CD4-positive, CD25-positive, alpha-beta regulatory T cell (primary cell): ENCODE data around the gene STX11. TPM values are rescaled to one million over a fixed set of nuclear protein-coding genes. Genes with fewer than 3 reads are reported as not detected.

Experiments used
- ATAC-seq, 2 donors: fragments of 150-1000 bp; cut with Tn5 transposase; one replicate each; pipeline ENCODE4 v1.10.0; 2021; ENCODE audit warnings: low read depth in 2 of 2, moderate number of reproducible peaks in 2 of 2, moderate library complexity in 1 of 2
- DNase-seq, 3 donors: peaks; one replicate each; pipeline versions ENCODE4 v3.0.0 to v3.0.0-alpha.2; 2012 to 2022; ENCODE audit warnings: mixed read lengths in 1 of 3
- H3K27ac ChIP-seq: one replicate; pipeline ENCODE4 v1.7.0; 2013; ENCODE audit warnings: mild to moderate bottlenecking, low read length; ENCODE audit not compliant: insufficient read depth, poor library complexity, severe bottlenecking
- H3K27me3 ChIP-seq: one replicate; pipeline ENCODE4 v1.7.0; 2013; ENCODE audit warnings: low read length; ENCODE audit not compliant: control insufficient read depth, insufficient read depth
- H3K36me3 ChIP-seq: one replicate; pipeline ENCODE4 v1.7.0; 2013; ENCODE audit warnings: mild to moderate bottlenecking, low read length, moderate library complexity; ENCODE audit not compliant: control insufficient read depth, insufficient read depth
- H3K4me1 ChIP-seq: 2 replicates; pipeline ENCODE4 v1.7.0; 2013; ENCODE audit warnings: mild to moderate bottlenecking, low read length; ENCODE audit not compliant: insufficient read depth, control insufficient read depth, poor library complexity, severe bottlenecking
- H3K4me3 ChIP-seq: one replicate; pipeline ENCODE4 v1.7.0; 2013; ENCODE audit warnings: low read depth, mild to moderate bottlenecking, low read length, moderate library complexity
- H3K9me3 ChIP-seq, 2 experiments: 1 replicate in 1 of 2; 2 replicates in 1 of 2; pipeline ENCODE4 v1.7.0; 2013; ENCODE audit warnings: low read length in 2 of 2, mild to moderate bottlenecking in 1 of 2, moderate library complexity in 1 of 2; ENCODE audit not compliant: control insufficient read depth in 2 of 2
- H3K27ac Mint-ChIP-seq, 3 donors: one replicate each; pipeline ENCODE4 v1.8.0; 2020 to 2022; ENCODE audit warnings: mild to moderate bottlenecking in 3 of 3, mixed read lengths in 3 of 3, moderate library complexity in 2 of 3
- H3K27me3 Mint-ChIP-seq: one replicate; pipeline ENCODE4 v1.8.0; 2022; ENCODE audit warnings: mild to moderate bottlenecking, mixed read lengths
- H3K36me3 Mint-ChIP-seq: one replicate; pipeline ENCODE4 v1.8.0; 2020; ENCODE audit warnings: mixed read lengths
- H3K4me1 Mint-ChIP-seq, 4 donors: one replicate each; pipeline ENCODE4 v1.8.0; 2020 to 2022; ENCODE audit warnings: mixed read lengths in 4 of 4, mild to moderate bottlenecking in 1 of 4
- H3K4me3 Mint-ChIP-seq, 4 donors: one replicate each; pipeline ENCODE4 v1.8.0; 2020 to 2022; ENCODE audit warnings: mild to moderate bottlenecking in 4 of 4, mixed read lengths in 4 of 4, moderate library complexity in 3 of 4
- H3K9me3 Mint-ChIP-seq, 7 donors: one replicate each; pipeline ENCODE4 v1.8.0; 2020 to 2022; ENCODE audit warnings: mixed read lengths in 7 of 7, mild to moderate bottlenecking in 3 of 7, moderate library complexity in 2 of 7
- polyA plus RNA-seq, 4 donors: library from polyadenylated mRNA; unstranded; fragments of 300-500 nt; fragmentation: Illumina TruSeq; gene quantifications; one replicate each; pipeline ENCODE4 v1.2.3, GENCODE V29; 2021
- total RNA-seq: library from RNA; stranded (reverse); gene quantifications from one replicate; pipeline ENCODE4 v1.2.3, GENCODE V29; 2022

STX11 gene
- total and polyA plus RNA-seq, 5 donors from 2014 or later, result 18.2 to 30.1 (median 24.9) TPM

DNA sequence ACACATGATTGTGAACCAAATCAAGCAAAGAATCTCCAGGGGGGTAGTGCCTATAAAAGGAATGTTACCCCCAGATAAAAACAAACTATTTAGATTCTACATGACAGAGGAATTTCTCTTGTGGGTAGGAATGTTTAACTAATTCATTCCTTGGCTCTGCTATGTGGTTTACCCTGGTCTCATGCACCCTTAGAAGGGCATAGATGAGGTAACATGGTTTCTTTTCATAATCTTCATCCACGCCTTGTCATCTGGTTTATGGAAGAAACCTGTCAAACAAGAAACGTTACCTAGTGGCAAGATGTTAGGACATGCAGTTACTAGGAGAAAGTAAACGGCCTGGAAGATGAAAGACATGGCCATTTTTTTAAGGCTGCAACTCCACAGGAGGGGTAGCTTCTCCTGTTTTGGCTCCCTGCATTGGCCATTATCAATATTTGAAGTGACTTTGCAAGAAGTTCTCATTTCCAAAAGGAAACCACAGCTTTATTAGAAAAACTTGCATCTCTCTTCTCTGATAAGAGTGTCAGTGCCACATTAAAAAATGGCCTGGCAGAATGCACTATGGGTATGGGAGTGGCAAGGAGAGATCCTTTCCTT lies 45.5 kb downstream of the STX11 start:
- H3K27ac Mint-ChIP-seq, result peak overlapping the region in 1 of 3 donors; percentile 32
- H3K36me3 Mint-ChIP-seq, result no peaks in the 10 kb centered on the region
- H3K4me3 Mint-ChIP-seq, result no peak overlapping the region
- H3K4me1 Mint-ChIP-seq, result peaks cover 10 to 15% (median 12%) of the 10 kb centered on the region in 4 donors
- Histone ChIP-seq H3K9me3 (no peaks in the 10 kb centered on the region), H3K4me3 (no peak overlapping the region), H3K27me3 (no peaks in the 10 kb centered on the region), H3K36me3 (no peaks in the 10 kb centered on the region), H3K4me1 (peaks cover 5% of the 10 kb centered on the region), H3K27ac (no peak overlapping the region)
- DNase-seq (no peak), ATAC-seq (no peak)
- peaks cover 0 to 10% (median 5%) of the 10 kb centered on the region in 7 donors for H3K9me3 Mint-ChIP-seq
- no peaks in the 10 kb centered on the region for H3K27me3 Mint-ChIP-seq

DNA sequence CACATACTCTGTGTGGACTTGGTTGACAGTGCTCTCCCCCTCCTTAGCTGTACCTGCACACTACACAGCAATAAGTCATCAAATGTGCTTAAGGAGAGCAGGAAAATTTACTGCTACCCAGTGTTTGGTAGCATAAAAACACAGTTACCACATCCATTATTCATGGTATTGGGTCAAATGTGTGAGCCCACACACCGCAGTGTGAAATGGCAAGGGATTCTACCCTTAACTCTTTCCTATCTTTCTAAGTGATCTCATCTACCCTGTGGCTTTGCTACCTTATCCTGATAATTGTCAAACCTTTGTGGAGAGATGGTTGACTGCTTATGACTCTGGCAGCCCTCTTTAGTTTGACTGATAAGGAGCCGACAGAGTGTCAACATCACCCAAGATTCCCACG lies 47.6 kb downstream of the STX11 start:
- DNase-seq (no peak), ATAC-seq (no peak)
- no peak overlapping the region for H3K27ac Mint-ChIP-seq
- H3K9me3 Mint-ChIP-seq, result peaks cover 4 to 23% (median 7%) of the 10 kb centered on the region in 7 donors
- H3K27me3 Mint-ChIP-seq, result peaks cover 5% of the 10 kb centered on the region
- no peaks in the 10 kb centered on the region for H3K27me3 ChIP-seq
- no peak overlapping the region for H3K4me3 Mint-ChIP-seq
- peaks cover 14% of the 10 kb centered on the region in 2 experiments for H3K9me3 ChIP-seq
- no peaks in the 10 kb centered on the region for H3K36me3 Mint-ChIP-seq
- no peak overlapping the region for H3K4me3 ChIP-seq
- H3K36me3 ChIP-seq, result no peaks in the 10 kb centered on the region
- H3K27ac ChIP-seq, result no peak overlapping the region
- H3K4me1 Mint-ChIP-seq, result peaks cover 10 to 15% (median 12%) of the 10 kb centered on the region in 4 donors
- H3K4me1 ChIP-seq, result peaks cover 5% of the 10 kb centered on the region

DNA sequence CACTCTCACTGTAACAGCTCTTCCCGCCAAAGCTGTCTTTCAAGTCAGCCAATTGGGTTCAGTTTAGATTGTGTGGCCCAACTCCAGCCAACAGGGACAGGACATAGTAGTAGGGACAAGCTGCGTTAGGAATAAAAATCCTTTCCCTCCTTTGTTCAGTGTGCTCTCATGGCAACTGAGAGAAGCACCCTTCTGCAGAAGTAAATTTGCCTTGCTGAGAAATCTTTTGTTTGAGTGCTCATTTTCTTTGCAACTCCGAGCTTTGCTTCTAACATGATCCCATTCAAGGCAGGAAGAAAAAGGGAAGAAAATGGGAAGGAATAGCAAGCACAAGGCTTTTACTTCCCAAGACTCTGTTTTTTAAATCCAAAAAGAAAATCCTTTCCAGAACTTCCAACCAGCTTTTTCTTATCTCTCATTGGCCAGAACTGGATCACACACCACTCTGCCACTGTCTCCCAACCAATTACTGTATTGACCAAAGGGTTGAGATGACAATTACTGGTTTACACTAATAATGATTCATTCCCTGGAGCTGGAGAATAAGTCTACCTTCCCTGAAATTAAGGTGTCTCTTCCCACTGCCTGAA lies 52.7 kb downstream of the STX11 start:
- Mint-ChIP-seq H3K27me3 (peaks cover 20% of the 10 kb centered on the region), H3K4me1 (peaks cover 8 to 15% (median 10%) of the 10 kb centered on the region in 4 donors), H3K9me3 (peaks cover 4 to 57% (median 23%) of the 10 kb centered on the region in 7 donors), H3K4me3 (no peak overlapping the region), H3K27ac (no peak overlapping the region), H3K36me3 (no peaks in the 10 kb centered on the region)
- H3K27me3 ChIP-seq, result peaks cover 12% of the 10 kb centered on the region
- peaks cover 23 to 26% of the 10 kb centered on the region in 2 experiments for H3K9me3 ChIP-seq
- peaks cover 5% of the 10 kb centered on the region for H3K4me1 ChIP-seq
- no peak overlapping the region for H3K27ac ChIP-seq
- no peak for ATAC-seq
- no peak overlapping the region for H3K4me3 ChIP-seq
- no peaks in the 10 kb centered on the region for H3K36me3 ChIP-seq
- DNase-seq, result no peak

DNA sequence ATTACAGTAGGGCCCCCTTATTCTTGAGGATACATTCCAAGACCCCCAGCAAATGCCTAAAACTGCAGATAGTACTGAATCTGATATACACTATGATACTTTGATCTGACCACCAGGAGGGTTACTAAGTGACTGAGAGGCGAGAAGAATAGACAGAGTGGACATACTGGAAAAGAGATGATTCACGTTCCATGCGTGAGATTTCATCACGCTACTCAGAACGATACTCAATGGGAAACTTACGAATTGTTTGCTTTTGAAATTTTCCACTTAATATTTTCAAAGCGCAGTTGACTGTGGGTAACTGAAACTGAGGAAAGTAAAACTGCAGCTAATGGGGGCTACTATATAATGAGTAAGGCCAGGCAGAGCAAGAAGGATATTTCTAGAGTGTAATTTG lies 60.8 kb downstream of the STX11 start:
- Mint-ChIP-seq H3K27ac (peak overlapping the region in 1 of 3 donors; percentile 15), H3K4me1 (peaks cover 4 to 15% (median 11%) of the 10 kb centered on the region in 4 donors), H3K9me3 (peaks cover 0 to 11% (median 0%) of the 10 kb centered on the region in 7 donors), H3K36me3 (peaks cover under 1% of the 10 kb centered on the region), H3K4me3 (peak overlapping the region in 1 of 4 donors; percentile 8), H3K27me3 (peaks cover 35% of the 10 kb centered on the region)
- ATAC-seq (no peak), DNase-seq (no peak)
- Histone ChIP-seq H3K36me3 (no peaks in the 10 kb centered on the region), H3K9me3 (no peaks in the 10 kb centered on the region), H3K4me1 (peaks cover 9% of the 10 kb centered on the region), H3K27me3 (peaks cover 16% of the 10 kb centered on the region), H3K4me3 (no peak overlapping the region), H3K27ac (no peak overlapping the region)

DNA sequence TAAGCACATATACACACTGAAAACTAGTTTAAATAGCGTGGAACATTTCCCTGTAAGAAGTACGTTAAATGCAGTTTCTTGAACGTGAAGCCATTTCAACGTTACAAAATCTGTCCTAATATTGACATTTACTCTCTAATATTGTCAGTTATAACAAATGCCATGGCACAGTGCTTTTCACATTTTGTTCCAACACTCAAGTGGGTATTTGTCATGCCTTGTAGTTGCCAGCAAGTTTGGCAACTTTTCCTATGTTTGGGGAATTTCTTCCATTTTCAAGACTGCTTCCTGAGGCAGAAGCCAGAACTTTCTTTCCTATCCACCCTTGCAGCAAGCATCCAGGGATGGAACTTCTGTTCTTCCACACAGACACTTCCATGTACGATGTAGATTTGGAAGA lies 63.0 kb downstream of the STX11 start:
- DNase-seq (no peak), ATAC-seq (no peak)
- Mint-ChIP-seq H3K4me1 (peaks cover 19 to 36% (median 29%) of the 10 kb centered on the region in 4 donors), H3K36me3 (peaks cover 4% of the 10 kb centered on the region), H3K9me3 (peaks cover 0 to 10% (median 0%) of the 10 kb centered on the region in 7 donors), H3K27ac (no peak overlapping the region), H3K27me3 (peaks cover 35% of the 10 kb centered on the region), H3K4me3 (peak overlapping the region in 1 of 4 donors; percentile 50)
- Histone ChIP-seq H3K4me1 (peaks cover 17% of the 10 kb centered on the region), H3K36me3 (no peaks in the 10 kb centered on the region), H3K27me3 (peaks cover 5% of the 10 kb centered on the region), H3K9me3 (no peaks in the 10 kb centered on the region), H3K27ac (no peak overlapping the region), H3K4me3 (no peak overlapping the region)

DNA sequence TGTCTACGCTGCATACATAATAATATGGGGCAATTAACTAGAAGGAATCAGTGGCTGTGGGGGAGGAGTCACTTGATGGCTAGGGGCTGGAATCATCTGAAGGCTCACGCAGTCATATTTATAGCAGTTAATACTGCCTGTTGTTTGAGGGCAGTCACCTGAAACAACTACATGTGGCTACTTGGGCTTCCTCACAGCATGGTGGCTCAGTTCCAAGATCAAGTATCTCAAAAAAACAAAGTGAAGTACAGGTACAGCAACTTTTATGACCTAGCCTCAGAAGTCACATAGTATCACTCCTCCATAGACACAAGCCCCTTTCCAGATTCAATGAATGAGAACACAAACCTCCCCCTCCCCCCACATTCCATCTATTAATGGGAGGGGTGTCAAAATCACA lies 63.7 kb downstream of the STX11 start:
- H3K27me3 ChIP-seq, result peaks cover 5% of the 10 kb centered on the region
- H3K27ac ChIP-seq, result no peak overlapping the region
- H3K4me3 ChIP-seq, result no peak overlapping the region
- no peak overlapping the region for H3K27ac Mint-ChIP-seq
- H3K4me1 ChIP-seq, result peaks cover 21% of the 10 kb centered on the region
- H3K27me3 Mint-ChIP-seq, result peaks cover 28% of the 10 kb centered on the region
- no peaks in the 10 kb centered on the region for H3K36me3 ChIP-seq
- ATAC-seq (no peak), DNase-seq (no peak)
- peaks cover 22 to 41% (median 32%) of the 10 kb centered on the region in 4 donors for H3K4me1 Mint-ChIP-seq
- H3K9me3 ChIP-seq, result no peaks in the 10 kb centered on the region
- H3K4me3 Mint-ChIP-seq, result peak overlapping the region in 1 of 4 donors; percentile 50
- H3K9me3 Mint-ChIP-seq, result peaks cover 0 to 10% (median 0%) of the 10 kb centered on the region in 7 donors
- peaks cover 4% of the 10 kb centered on the region for H3K36me3 Mint-ChIP-seq

DNA sequence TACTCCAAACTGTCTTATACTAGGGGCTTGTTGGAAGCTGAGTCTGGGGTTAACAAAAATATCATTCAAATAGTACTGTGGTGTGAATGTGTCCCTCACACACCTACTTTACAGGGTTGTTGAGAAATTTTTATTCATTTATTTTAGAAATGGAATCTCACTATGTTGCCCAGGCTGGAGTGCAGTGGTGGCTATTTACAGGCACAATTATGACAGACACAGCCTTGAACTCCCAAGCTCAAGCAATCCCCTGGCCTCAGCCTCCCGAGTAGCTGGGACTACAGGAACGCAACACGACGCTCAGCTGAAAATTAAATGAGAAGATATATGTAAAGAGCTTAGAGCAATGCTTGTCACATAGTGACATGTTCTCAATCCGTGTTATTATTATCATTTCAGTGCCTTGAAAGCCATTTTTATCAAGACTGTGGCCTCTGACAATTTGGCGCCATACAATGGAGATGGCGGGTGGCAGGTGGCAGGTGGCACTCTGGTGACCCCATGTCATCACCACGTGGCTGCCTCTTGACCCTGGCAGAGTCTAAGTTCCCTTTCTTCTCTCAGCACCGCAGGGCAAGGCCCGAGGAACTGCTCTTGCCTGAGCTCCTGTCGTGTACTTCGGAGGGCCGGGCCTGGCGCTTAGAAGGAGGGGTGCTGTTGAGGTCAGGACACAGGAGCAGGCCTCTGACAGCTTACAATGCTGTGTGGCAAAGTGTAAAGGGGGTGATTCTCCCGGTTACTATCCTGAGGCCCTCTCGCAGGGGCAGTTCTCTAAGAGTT lies 64.5 kb downstream of the STX11 start:
- Mint-ChIP-seq H3K36me3 (peaks cover 4% of the 10 kb centered on the region), H3K4me3 (peak overlapping the region; percentile 93 to 100 (median 98)), H3K9me3 (peaks cover 0 to 10% (median 0%) of the 10 kb centered on the region in 7 donors), H3K27me3 (peaks cover 23% of the 10 kb centered on the region), H3K27ac (peak overlapping the region; percentile 98 to 100 (median 99)), H3K4me1 (peaks cover 24 to 44% (median 33%) of the 10 kb centered on the region in 4 donors)
- no peak for DNase-seq
- no peak for ATAC-seq
- Histone ChIP-seq H3K4me3 (peak overlapping the region; percentile 81), H3K4me1 (peaks cover 21% of the 10 kb centered on the region), H3K9me3 (no peaks in the 10 kb centered on the region), H3K36me3 (no peaks in the 10 kb centered on the region), H3K27ac (peak overlapping the region; percentile 82), H3K27me3 (peaks cover 5% of the 10 kb centered on the region)
